Measurements from ENCODE around the gene VRK2. TPM values are rescaled to one million over a fixed set of nuclear protein-coding genes. Genes with fewer than 3 reads are reported as not detected.

VRK2 gene
- polyA plus RNA-seq, 3 donors: 13.5 to 31.6 (median 21.4) TPM

DNA sequence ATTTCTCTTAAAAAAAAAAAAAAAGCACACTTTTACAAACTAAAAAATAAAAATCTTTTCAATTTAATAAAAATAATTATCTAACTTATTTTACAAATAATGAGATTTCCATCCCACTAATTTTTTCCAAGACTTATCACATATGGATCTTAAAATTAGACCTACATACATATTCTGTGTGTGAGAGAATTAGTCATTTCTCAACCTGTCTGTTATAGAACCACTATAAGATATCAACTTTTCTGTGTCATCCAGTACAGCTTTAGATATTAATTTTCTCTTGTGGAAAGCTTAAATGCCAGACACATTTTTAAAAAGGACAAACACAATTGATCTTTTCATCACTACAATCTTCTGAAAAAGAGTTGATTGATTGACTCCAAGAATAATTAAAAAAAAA, 156.4 kb downstream of the VRK2 start:
- H3K27me3 ChIP-seq (ENCODE audit: control insufficient read depth in 2 of 2, insufficient read depth in 2 of 2, low read length in 2 of 2): no peaks in the 10 kb centered on the region
- TF ChIP-seq, protein P1, sequence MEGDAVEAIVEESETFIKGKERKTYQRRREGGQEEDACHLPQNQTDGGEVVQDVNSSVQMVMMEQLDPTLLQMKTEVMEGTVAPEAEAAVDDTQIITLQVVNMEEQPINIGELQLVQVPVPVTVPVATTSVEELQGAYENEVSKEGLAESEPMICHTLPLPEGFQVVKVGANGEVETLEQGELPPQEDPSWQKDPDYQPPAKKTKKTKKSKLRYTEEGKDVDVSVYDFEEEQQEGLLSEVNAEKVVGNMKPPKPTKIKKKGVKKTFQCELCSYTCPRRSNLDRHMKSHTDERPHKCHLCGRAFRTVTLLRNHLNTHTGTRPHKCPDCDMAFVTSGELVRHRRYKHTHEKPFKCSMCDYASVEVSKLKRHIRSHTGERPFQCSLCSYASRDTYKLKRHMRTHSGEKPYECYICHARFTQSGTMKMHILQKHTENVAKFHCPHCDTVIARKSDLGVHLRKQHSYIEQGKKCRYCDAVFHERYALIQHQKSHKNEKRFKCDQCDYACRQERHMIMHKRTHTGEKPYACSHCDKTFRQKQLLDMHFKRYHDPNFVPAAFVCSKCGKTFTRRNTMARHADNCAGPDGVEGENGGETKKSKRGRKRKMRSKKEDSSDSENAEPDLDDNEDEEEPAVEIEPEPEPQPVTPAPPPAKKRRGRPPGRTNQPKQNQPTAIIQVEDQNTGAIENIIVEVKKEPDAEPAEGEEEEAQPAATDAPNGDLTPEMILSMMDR (IDR thresholded peaks at IDR 0.05): no peak
- no peaks in the 10 kb centered on the region for H3K9me3 ChIP-seq (replicated peaks in 1 of 2; ENCODE audit: control insufficient read depth in 1 of 2, insufficient read depth in 1 of 2, low read length in 2 of 2)
- H4K20me1 ChIP-seq (ENCODE audit: insufficient read depth, low read length): no peaks in the 10 kb centered on the region
- no peak overlapping the region for H3K9ac ChIP-seq (ENCODE audit: insufficient read depth, low read length, poor library complexity, severe bottlenecking)
- no peaks in the 10 kb centered on the region for H3K4me1 Mint-ChIP-seq
- H3K4me2 ChIP-seq (replicated peaks; ENCODE audit: extremely low read depth, low read length, poor library complexity, severe bottlenecking): no peak overlapping the region
- H3K4me3 ChIP-seq (replicated peaks in 1 of 3; ENCODE audit: low read depth in 2 of 3, low read length in 3 of 3): no peak overlapping the region
- no peaks in the 10 kb centered on the region for H3K4me1 ChIP-seq (ENCODE audit: control insufficient read depth in 1 of 2, insufficient read depth in 2 of 2, low read length in 2 of 2)
- H3K9me3 Mint-ChIP-seq: no peaks in the 10 kb centered on the region
- H3K27ac Mint-ChIP-seq: no peak overlapping the region
- intact Hi-C loops (cut with micrococcal nuclease): no loop called here
- DNase-seq: no peak
- no peak overlapping the region for H2AFZ ChIP-seq (ENCODE audit: insufficient read depth, low read depth, low read length, poor library complexity, severe bottlenecking)
- H3K27me3 Mint-ChIP-seq (ENCODE audit: low read depth in 3 of 3): no peaks in the 10 kb centered on the region
- H3K79me2 ChIP-seq (ENCODE audit: insufficient read depth, low read length): no peaks in the 10 kb centered on the region
- no peaks in the 10 kb centered on the region for H3K36me3 ChIP-seq (replicated peaks in 1 of 2; ENCODE audit: control insufficient read depth in 1 of 2, insufficient read depth in 2 of 2, low read length in 2 of 2)
- peaks cover 0 to 2% of the 10 kb centered on the region in 2 donors for H3K36me3 Mint-ChIP-seq
- no peak overlapping the region for H3K27ac ChIP-seq (ENCODE audit: low read depth in 1 of 2, low read length in 2 of 2)
- H3K4me3 Mint-ChIP-seq: no peak overlapping the region

GRCh38 chr2:58204195-58204959, 157.8 kb downstream of the VRK2 start:
- TF ChIP-seq, protein P1 (IDR thresholded peaks at IDR 0.05): no peak
- peaks cover 0 to 2% of the 10 kb centered on the region in 2 donors for H3K36me3 Mint-ChIP-seq
- H2AFZ ChIP-seq (ENCODE audit: insufficient read depth, low read depth, low read length, poor library complexity, severe bottlenecking): no peak overlapping the region
- H3K9me3 Mint-ChIP-seq: no peaks in the 10 kb centered on the region
- H4K20me1 ChIP-seq (ENCODE audit: insufficient read depth, low read length): no peaks in the 10 kb centered on the region
- H3K4me2 ChIP-seq (replicated peaks; ENCODE audit: extremely low read depth, low read length, poor library complexity, severe bottlenecking): no peak overlapping the region
- intact Hi-C loops (cut with micrococcal nuclease): no loop called here
- no peaks in the 10 kb centered on the region for H3K79me2 ChIP-seq (ENCODE audit: insufficient read depth, low read length)
- H3K9ac ChIP-seq (ENCODE audit: insufficient read depth, low read length, poor library complexity, severe bottlenecking): no peak overlapping the region
- H3K4me3 ChIP-seq (replicated peaks in 1 of 3; ENCODE audit: low read depth in 2 of 3, low read length in 3 of 3): no peak overlapping the region
- H3K4me1 ChIP-seq (ENCODE audit: control insufficient read depth in 1 of 2, insufficient read depth in 2 of 2, low read length in 2 of 2): no peaks in the 10 kb centered on the region
- no peak overlapping the region for H3K4me3 Mint-ChIP-seq
- DNase-seq: no peak
- no peaks in the 10 kb centered on the region for H3K9me3 ChIP-seq (replicated peaks in 1 of 2; ENCODE audit: control insufficient read depth in 1 of 2, insufficient read depth in 1 of 2, low read length in 2 of 2)
- no peak overlapping the region for H3K27ac Mint-ChIP-seq
- H3K27me3 Mint-ChIP-seq (ENCODE audit: low read depth in 3 of 3): no peaks in the 10 kb centered on the region
- H3K4me1 Mint-ChIP-seq: no peaks in the 10 kb centered on the region
- no peak overlapping the region for H3K27ac ChIP-seq (ENCODE audit: low read depth in 1 of 2, low read length in 2 of 2)
- H3K27me3 ChIP-seq (ENCODE audit: control insufficient read depth in 2 of 2, insufficient read depth in 2 of 2, low read length in 2 of 2): no peaks in the 10 kb centered on the region
- no peaks in the 10 kb centered on the region for H3K36me3 ChIP-seq (replicated peaks in 1 of 2; ENCODE audit: control insufficient read depth in 1 of 2, insufficient read depth in 2 of 2, low read length in 2 of 2)
- 100% methylated on average over 1 of the region's 6 CpGs for WGBS (ENCODE audit: insufficient coverage)

Data from CD14-positive monocyte (primary cell).